OCI-LY3 (cell line): Measurements from ENCODE around the gene PPP6R3.

Experiments used
- CTCF ChIP-seq: fragments of 200-600, 300-600 bp; sonication (generic); IDR thresholded peaks from 2 replicates; pipeline ENCODE4 v1.5.1; 2014; ENCODE audit warnings: antibody characterized with exemption, low read length, low read depth
- EZH2phosphoT487 ChIP-seq: fragments of 200-600 bp; shearing (Covaris generic); IDR thresholded peaks from 2 replicates; pipeline ENCODE4 v1.6.1; 2018; ENCODE audit warnings: antibody characterized with exemption, mixed run types, low read depth

- TF ChIP-seq CTCF = no peak
- TF ChIP-seq EZH2phosphoT487 = no peak
Measured at GRCh38 chr11:68431984-68432645, 28.4 kb upstream of the PPP6R3 start.
